ENCODE data around the gene IGIP.

GRCh38 chr5:140162275-140162674 lies 36.5 kb downstream of the IGIP start:
- TF ChIP-seq CTCF (IDR thresholded peaks at IDR 0.05) (no peak), POLR2A (IDR thresholded peaks at IDR 0.05) (no peak)

All from esophagus squamous epithelium (tissue), 4 donors.